GM21529 (cell line): ENCODE results near the gene REC114.
"Not testable (repeated sequence)": the region's sequence is repeated elsewhere in the genome, so short reads cannot be mapped to it uniquely, and the experiment has no call there.

ENCODE experiments used
- ATAC-seq: cut with Tn5 transposase; IDR thresholded peaks from one replicate; pipeline ENCODE4 v1.9.1; 2021; ENCODE audit not compliant: unreplicated experiment

Gene REC114

DNA sequence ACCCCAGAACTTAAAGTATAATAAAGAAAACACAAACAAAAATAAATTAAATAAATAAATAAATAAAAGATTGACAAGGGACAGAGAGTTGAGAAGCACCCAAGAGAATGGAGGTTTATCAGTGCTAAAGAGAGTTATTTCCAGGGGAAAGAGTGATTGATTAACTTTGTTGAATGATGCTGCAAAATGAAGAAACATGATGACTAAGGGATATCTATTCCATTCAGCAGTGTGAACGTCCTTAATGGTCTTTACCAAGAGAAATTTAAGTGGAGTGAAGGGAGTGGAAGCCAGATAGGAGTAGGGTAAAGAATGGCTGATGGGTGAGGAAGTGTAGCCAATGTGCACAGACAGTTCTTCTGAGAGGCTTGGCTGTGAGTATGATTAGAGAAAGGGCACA is 11.1 kb downstream of the REC114 start:
- no peak for ATAC-seq

DNA sequence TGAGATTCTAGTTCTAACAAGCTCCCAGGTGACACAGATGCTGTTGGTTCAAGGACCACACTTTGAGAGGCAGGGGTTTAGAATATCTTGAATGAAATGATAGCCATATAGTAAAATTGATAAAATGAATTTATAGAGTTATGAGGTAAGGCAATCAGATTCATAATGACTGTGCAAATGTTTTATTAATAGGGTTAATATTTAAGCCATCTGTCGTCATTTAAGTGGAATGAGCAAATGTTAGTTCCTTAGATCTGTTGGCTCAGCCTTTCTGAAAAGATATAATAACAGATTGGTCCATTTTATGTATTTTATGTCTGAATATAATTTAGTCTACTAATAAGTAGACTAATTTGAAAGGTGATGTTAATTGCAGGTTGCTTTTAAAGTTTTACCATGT is 12.9 kb downstream of the REC114 start:
- no peak for ATAC-seq

- no peak for ATAC-seq
These were observed 14.4 kb downstream of the REC114 start for GRCh38 chr15:73457334-73457733.

- ATAC-seq = no peak
These were observed 17.7 kb downstream of the REC114 start for GRCh38 chr15:73460662-73461061.

GRCh38 chr15:73464602-73465001 is 21.6 kb downstream of the REC114 start:
- no peak for ATAC-seq

DNA sequence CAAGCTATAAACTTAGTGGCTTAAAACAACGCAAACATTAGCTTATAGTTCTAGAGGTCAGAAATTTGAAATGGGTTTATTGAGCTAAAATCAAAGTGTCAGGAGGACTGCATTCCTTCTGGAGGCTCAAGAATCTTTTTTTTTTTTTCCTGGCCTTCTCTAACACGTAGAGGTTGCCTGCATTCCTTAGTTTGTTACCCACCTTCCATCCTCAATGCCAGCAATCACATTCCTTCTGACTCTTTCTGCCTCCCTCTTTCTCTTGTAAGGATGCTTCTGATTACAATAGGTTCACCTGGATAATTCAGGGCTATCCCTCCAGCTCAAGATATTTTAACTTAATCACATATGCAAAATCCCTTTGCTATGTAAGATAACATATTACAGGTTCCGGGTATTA is 24.8 kb downstream of the REC114 start:
- no peak for ATAC-seq

DNA sequence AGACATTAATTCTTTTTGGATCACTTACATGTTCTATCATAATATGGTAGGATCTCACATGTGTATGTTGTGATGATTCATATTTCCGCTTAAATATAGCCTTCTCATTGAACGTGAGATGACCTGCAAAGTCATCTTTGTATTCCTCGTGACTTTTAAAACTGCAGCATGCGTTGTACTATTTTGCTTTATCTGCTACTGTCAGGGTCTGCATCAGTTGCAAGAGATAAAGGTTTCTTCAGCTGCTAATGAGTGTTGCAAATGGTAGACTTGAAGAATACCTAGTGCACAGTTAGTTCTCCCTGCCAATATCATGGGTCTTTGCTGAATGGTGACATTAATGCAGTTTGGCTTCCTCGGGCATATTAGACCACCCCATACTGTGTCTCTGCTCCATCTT is 31.8 kb downstream of the REC114 start:
- ATAC-seq = no peak

DNA sequence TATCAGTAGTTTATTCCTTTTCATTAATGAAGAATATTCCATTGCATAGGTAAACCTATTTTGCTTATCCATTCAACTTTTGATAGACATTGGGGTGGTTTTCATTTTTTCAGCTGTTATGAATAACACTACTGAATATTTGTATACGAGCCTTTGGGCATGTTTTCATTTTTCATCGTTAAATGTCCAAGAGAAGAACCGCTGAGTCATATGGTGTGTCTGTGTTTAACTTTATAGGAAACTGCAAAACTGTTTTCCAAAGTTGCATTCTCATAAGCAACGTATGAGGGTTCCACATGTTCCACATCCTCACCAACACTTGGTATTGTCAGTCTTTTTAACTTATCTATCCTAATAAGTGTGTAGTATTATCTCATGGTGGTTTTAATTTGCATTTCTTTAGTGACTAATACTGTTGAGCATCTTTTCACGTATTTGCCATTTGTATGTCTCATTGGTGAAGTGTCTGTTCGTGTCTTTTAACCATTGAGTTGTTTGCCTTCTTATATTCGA is 33.8 kb downstream of the REC114 start:
- ATAC-seq = no peak

- ATAC-seq = no peak
These were observed 37.1 kb downstream of the REC114 start for GRCh38 chr15:73480050-73480449.

DNA sequence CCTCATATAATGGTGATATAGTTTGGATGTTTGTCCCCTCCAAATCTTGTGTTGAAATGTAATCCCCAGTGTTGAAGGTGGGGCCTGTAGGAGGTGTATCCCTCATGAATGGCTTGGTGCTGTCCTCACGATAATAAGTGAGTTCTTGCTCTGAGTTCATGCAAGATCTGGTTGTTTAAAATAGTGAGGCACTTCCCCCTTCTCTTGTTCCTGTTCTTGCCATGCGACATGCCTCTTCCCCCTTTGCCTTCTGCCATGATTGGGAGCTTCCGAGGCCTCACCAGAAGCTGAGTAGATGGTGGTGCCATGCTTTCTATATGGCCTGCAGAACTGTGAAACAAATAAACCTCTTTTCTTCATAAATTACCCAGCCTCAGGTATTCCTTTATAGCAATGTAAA is 39.2 kb downstream of the REC114 start:
- no peak for ATAC-seq

DNA sequence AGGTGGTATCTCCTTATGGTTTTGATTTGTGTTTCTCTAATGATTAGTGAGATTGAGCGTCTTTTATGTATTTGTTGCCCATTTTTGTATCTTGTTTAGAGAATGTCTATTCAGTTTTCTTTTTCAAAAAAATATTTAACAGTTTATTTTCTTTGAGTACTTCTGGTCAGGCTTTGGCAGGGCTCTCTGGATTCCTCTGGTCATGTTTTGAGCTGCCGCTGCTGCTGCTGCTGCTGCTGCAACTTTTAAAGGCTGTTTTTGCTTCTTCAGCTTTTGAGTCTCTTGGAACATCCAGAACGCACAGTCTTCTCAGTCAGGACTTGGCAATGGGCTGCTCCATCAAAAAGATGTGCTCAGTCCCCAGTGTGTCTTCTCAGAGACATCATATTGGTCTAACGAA is 40.1 kb downstream of the REC114 start:
- ATAC-seq = no peak

DNA sequence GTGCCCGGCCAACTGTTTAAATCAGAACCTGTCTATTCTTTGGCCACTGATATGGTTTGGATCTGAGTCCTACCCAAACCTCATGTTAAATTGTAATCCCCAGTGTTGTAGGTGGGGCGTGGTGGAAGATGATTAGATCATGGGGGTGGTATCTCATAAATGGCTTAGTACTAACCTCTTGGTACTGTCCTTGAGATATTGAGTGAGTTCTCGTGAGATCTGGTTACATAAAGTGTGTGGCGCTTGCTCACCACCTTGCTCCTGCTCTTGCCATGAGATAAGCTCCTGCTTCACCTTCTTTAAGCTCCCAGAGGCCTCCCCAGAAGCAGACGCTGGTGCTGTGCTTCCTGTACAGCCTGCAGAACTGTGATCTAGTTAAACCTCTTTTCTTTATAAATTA is 42.4 kb downstream of the REC114 start:
- ATAC-seq = no peak

DNA sequence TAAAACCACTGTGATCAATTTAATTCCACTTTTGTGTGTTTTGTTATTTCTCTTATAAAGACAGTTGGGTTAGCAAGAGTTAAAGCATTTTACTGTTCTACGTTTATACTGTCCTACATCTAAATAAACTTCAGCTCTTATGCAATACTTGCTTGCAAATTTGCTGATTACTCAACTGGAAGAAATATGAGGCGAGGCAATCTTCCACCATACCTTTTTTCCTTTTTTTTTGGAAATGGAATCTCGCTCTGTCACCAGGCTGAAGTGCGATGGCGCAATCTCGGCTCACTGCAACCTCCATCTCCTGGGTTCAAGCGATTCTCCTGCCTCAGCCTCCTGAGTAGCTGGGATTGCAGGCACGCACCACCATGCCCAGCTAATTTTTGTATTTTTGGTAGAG is 42.9 kb downstream of the REC114 start:
- not testable (repeated sequence) for ATAC-seq

DNA sequence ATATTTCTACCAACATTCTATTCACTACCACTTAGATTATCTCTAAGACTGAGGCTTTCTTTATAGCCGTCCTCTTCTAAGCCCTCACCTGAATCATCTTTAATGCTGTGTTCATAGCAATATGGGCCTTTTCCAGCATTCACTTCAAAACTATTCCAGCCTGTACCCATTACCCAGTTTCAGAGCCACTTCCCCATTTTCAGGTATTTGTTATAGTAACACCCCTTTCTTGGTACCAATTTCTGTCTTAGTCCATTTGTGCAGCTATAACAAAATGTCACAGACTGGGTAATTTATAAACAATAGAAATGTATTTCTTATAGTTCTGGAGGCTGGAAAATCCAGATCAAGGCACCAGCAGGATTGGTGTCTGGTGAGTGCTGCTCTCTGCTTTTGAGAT is 45.7 kb downstream of the REC114 start:
- no peak for ATAC-seq

GRCh38 chr15:73493922-73494321 is 51.0 kb downstream of the REC114 start:
- ATAC-seq = no peak

DNA sequence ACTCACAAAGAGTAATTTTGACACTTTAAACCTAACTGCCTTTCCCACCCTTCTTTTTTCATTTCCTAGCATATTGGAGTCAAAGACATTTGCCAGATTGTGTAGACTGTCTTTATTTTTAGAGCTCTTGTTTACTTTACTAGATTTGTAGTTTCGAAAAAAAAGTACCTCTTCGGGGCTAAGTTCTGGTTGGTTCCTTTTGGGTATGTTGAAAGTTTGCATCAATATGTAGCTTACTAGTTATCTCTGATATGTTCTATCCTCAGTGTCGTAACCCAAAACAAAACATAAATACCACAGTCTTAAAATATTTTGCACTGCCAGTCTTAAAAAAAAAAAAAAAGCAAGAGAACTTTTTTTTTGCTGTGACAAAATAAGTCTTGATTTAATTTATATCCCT is 52.2 kb downstream of the REC114 start:
- ATAC-seq = no peak

- no peak for ATAC-seq
These were observed 57.7 kb downstream of the REC114 start for GRCh38 chr15:73500696-73501095.

DNA sequence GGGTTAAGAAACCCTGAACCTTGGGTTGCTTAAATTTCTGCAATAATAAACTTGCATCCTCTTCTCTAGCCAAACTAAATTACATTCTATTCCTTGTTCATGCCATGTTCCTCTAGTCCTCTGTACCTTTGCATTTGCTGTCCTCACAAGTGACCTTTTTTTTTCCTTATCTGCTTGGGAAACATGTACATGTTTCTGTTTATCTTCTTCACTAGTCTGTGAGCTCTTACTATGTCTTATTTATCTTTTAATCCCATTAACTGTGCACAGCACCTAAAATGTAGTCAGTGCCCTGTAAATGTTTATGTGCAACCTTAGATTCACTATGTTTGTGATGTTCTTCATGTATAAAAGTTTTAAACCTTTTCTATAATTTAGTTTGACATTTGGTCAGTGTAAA is 61.9 kb downstream of the REC114 start:
- ATAC-seq = no peak

- no peak for ATAC-seq
These were observed 72.6 kb downstream of the REC114 start for GRCh38 chr15:73515527-73515926.

DNA sequence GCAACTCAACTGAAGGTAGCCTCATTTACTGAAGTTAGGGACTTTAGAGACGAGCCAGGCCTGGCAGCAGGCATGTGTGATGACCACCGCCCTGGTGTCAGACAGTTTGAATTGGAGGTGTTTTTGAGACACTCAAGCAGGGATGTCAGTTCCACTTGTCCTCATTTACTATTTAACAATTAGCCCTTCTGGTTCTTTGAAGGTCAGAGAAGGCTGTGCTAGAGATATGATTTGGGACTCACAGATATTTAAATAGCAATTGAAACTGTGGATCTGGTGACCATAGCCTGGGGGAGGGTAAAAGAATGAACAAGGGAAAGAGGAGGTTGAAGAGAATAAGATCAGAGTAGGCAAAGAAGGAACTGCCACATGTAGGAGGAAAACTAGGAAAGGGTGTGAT is 74.6 kb downstream of the REC114 start:
- ATAC-seq = no peak

DNA sequence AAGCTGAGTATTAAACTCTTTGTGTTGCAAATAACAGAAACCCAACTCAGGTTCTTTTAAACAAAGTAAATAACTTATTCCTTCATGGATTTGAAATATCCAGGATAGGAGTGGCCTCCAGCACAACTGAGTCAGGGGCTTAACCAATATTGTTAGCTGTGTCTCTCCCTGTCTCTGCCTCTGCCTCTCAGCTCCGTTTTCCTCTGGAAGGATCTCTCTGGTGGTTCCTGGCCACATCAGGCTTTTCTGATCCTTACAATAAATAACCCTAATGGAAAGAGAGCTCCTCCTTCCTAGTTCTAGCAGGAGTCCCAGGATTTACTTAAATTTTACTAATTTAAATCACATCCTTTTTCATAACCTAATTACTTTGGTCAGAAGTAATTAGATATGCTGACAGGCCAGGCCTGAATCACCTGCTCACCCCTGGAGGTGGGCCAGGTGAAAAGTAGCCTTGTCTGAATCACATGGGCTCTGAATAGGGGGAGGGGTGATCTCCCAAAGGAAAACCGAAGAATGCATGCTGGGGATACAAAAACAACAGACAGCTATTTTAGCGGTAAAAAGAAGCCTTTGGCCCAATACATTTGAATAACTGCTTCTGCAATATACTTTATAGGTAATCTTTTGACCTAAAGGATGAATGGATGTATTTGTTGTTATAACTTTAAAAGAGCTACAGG is 75.4 kb downstream of the REC114 start:
- ATAC-seq = no peak

DNA sequence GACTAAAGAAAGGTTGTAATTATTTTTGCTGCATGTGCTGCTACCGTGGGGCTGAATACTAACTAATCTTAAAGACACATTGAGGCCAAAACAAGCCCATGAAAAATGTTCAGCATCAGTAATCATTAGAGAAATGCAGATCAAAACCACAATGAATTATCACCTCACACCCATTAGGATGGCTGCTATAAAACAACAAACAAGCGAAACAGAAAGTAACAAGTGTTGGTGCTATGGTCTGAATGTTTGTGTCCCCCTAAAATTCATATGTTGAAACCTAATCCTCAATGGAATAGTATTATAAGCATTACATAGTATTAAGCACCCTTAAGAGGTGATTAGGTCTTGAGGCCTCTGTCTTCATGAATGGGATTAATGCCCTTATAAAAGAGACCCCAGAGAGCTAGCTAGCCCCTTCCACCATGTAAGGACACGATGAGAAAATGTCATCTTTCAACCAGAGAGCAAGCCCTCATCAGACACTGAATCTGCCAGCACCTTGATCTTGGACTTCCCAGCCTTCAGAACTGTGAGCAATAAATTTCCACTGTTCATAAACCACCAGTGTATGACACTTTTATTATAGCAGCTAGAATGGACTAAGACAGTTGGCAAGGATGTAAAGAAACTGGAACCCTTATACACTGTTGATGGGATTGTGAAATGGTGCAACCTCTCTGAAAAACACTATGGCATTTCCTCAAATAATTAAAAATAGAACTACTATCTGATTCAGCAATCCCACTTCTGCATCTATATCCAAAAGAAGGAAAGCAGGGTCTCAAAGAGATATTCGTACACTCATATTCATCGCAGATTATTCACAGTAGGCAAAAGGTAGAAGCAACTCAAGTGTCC is 76.1 kb downstream of the REC114 start:
- ATAC-seq = no peak
